Measurements from ENCODE around the gene SUZ12.
"Not testable (repeated sequence)": the region's sequence is repeated elsewhere in the genome, so short reads cannot be mapped to it uniquely, and the experiment has no call there.

SUZ12 gene

GRCh38 chr17:31912705-31913104 lies 24.1 kb upstream of the SUZ12 start:
- H3K4me3 ChIP-seq (ENCODE audit: low read depth, low read length); in situ Hi-C loops (cut with HindIII; ENCODE audit: low sequenced_read_pairs); DNase-seq (ENCODE audit: low read depth): not testable (repeated sequence)
- TF ChIP-seq, protein P1, sequence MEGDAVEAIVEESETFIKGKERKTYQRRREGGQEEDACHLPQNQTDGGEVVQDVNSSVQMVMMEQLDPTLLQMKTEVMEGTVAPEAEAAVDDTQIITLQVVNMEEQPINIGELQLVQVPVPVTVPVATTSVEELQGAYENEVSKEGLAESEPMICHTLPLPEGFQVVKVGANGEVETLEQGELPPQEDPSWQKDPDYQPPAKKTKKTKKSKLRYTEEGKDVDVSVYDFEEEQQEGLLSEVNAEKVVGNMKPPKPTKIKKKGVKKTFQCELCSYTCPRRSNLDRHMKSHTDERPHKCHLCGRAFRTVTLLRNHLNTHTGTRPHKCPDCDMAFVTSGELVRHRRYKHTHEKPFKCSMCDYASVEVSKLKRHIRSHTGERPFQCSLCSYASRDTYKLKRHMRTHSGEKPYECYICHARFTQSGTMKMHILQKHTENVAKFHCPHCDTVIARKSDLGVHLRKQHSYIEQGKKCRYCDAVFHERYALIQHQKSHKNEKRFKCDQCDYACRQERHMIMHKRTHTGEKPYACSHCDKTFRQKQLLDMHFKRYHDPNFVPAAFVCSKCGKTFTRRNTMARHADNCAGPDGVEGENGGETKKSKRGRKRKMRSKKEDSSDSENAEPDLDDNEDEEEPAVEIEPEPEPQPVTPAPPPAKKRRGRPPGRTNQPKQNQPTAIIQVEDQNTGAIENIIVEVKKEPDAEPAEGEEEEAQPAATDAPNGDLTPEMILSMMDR (IDR thresholded peaks at IDR 0.05; ENCODE audit: low read depth, low read length, missing control alignments): peak; percentile 45

GRCh38 chr17:31915456-31916100 lies 21.2 kb upstream of the SUZ12 start:
- TF ChIP-seq, protein P1 (IDR thresholded peaks at IDR 0.05; ENCODE audit: low read depth, low read length, missing control alignments): no peak
- DNase-seq (ENCODE audit: low read depth): no peak
- in situ Hi-C loops (cut with HindIII; ENCODE audit: low sequenced_read_pairs): no loop called here
- no peak overlapping the region for H3K4me3 ChIP-seq (ENCODE audit: low read depth, low read length)

DNA sequence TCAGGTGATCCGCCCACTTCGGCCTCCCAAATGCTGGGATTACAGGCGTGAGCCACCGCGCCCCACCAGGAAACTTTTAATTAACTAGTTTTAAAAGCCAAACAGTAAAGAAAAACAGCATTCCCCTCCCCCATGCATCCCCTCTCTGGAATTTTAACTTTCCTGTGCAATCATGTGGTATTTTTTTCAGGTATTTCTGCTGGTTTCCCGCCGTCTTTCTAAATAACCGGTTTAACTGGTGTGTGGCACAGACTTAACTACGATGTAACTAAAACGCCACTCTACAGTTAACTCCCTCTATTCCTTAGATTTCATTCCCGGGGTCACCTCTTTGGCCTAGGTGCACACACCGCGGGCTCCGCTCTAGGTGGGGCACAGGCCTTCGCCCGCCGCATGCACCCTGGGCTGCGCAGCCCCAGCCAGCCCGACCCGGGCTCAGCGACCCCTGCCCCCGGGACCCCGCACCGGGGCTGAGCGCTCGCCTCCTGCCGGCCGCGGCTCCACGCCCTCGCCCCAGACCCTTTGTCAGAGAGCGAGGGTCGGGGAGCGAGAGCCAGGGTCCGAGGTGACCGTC lies 20.2 kb upstream of the SUZ12 start:
- TF ChIP-seq, protein P1 (IDR thresholded peaks at IDR 0.05; ENCODE audit: low read depth, low read length, missing control alignments): no peak
- in situ Hi-C loops (cut with HindIII; ENCODE audit: low sequenced_read_pairs): no loop called here
- no peak overlapping the region for H3K4me3 ChIP-seq (ENCODE audit: low read depth, low read length)
- no peak for DNase-seq (ENCODE audit: low read depth)

DNA sequence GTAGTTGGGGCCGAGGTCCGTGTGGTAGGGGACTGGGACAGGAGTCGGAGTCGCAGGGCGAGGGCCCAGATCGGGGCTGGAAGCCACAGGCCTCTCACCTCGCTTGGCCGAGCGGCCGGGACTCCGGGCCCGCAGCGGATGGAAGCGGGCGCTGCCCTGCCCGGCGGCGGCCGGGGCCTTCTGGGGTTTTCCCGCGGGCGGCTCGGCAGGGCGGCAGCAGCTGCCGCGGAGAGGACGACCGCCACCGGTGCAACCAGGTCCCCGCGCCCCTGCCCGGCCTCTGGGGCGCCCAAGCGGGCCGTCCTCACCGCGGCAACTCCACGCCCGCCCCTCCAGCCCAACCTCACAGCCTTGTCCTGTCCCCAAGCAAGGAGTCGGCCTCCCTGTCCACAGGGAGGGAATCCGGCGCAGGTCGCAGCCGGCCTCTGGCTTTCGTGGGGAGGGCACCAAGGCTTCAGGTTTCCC lies 19.7 kb upstream of the SUZ12 start:
- no peak for DNase-seq (ENCODE audit: low read depth)
- in situ Hi-C loops (cut with HindIII; ENCODE audit: low sequenced_read_pairs): no loop called here
- H3K4me3 ChIP-seq (ENCODE audit: low read depth, low read length): no peak overlapping the region
- TF ChIP-seq, protein P1 (IDR thresholded peaks at IDR 0.05; ENCODE audit: low read depth, low read length, missing control alignments): no peak

GRCh38 chr17:31917721-31918120 lies 19.1 kb upstream of the SUZ12 start:
- in situ Hi-C loops (cut with HindIII; ENCODE audit: low sequenced_read_pairs); H3K4me3 ChIP-seq (ENCODE audit: low read depth, low read length); DNase-seq (ENCODE audit: low read depth): not testable (repeated sequence)

DNA sequence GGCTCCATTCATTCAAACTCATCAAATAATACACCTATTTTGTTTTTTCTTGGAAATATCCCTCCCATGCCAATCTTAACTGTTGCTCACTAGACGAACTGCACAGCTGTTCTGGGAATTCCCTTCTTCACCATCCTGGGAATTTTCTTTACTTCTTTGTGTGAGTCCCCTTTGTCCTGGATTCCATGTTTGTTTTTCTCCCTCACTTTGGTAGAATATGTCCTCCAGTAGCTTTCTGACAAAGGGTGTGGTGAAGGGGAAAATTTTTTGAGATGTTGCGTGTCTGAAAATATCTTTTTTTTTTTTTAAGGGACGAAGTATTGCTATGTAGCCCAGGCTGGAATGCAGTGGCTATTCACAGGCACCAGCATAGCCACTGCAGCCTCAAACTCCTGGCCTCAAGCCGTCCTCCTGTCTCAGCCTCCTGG lies 18.1 kb upstream of the SUZ12 start:
- no peak for DNase-seq (ENCODE audit: low read depth)
- TF ChIP-seq, protein P1 (IDR thresholded peaks at IDR 0.05; ENCODE audit: low read depth, low read length, missing control alignments): no peak
- in situ Hi-C loops (cut with HindIII; ENCODE audit: low sequenced_read_pairs): no loop called here
- H3K4me3 ChIP-seq (ENCODE audit: low read depth, low read length): no peak overlapping the region

GRCh38 chr17:31919802-31920525 lies 16.8 kb upstream of the SUZ12 start:
- no peak overlapping the region for H3K4me3 ChIP-seq (ENCODE audit: low read depth, low read length)
- TF ChIP-seq, protein P1 (IDR thresholded peaks at IDR 0.05; ENCODE audit: low read depth, low read length, missing control alignments): no peak
- no peak for DNase-seq (ENCODE audit: low read depth)
- in situ Hi-C loops (cut with HindIII; ENCODE audit: low sequenced_read_pairs): no loop called here

Measured in astrocyte of the cerebellum (primary cell).